ENCODE data around the gene P2RX5.

Gene P2RX5, protein sequence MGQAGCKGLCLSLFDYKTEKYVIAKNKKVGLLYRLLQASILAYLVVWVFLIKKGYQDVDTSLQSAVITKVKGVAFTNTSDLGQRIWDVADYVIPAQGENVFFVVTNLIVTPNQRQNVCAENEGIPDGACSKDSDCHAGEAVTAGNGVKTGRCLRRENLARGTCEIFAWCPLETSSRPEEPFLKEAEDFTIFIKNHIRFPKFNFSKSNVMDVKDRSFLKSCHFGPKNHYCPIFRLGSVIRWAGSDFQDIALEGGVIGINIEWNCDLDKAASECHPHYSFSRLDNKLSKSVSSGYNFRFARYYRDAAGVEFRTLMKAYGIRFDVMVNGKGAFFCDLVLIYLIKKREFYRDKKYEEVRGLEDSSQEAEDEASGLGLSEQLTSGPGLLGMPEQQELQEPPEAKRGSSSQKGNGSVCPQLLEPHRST

GRCh38 chr17:3695723-3696411, at the start of gene P2RX5:
Gene P2RX5 (minus strand): TSS chr17:3696155. CDS start chr17:3696005, 150 bp downstream.
- H3K27ac ChIP-seq (ENCODE audit: low read depth, low read length) = peak within 1 kb of the TSS; percentile 68

GRCh38 chr17:3745071-3745470, 49.1 kb upstream of the P2RX5 start:
- Histone ChIP-seq H4K20me1 (ENCODE audit: low read depth, low read length) (no peaks in the 10 kb centered on the region), H2AFZ (ENCODE audit: low read depth, low read length, severe bottlenecking) (no peak overlapping the region), H3K4me2 (ENCODE audit: low read depth, low read length, poor library complexity, severe bottlenecking) (no peak overlapping the region), H3K9me2 (replicated peaks; ENCODE audit: insufficient read depth, low read length) (no peaks in the 10 kb centered on the region), H3K27me3 (ENCODE audit: low read length) (no peaks in the 10 kb centered on the region), H3K27ac (ENCODE audit: low read depth, low read length) (no peak overlapping the region), H3K36me3 (ENCODE audit: low read length) (no peaks in the 10 kb centered on the region), H3K4me3 (ENCODE audit: insufficient read depth, low read length, poor library complexity, severe bottlenecking) (no peak overlapping the region), H3K9ac (ENCODE audit: low read length) (no peak overlapping the region), H3K79me2 (ENCODE audit: insufficient read depth, low read length) (no peaks in the 10 kb centered on the region), H3F3A (ENCODE audit: insufficient read depth) (no peaks in the 10 kb centered on the region), H3K9me3 (ENCODE audit: insufficient read depth, low read length) (no peaks in the 10 kb centered on the region)
- no peak for TF ChIP-seq EZH2phosphoT487 (conservative IDR thresholded peaks at IDR 0.05; ENCODE audit: low read length)
- TF ChIP-seq, protein P1, sequence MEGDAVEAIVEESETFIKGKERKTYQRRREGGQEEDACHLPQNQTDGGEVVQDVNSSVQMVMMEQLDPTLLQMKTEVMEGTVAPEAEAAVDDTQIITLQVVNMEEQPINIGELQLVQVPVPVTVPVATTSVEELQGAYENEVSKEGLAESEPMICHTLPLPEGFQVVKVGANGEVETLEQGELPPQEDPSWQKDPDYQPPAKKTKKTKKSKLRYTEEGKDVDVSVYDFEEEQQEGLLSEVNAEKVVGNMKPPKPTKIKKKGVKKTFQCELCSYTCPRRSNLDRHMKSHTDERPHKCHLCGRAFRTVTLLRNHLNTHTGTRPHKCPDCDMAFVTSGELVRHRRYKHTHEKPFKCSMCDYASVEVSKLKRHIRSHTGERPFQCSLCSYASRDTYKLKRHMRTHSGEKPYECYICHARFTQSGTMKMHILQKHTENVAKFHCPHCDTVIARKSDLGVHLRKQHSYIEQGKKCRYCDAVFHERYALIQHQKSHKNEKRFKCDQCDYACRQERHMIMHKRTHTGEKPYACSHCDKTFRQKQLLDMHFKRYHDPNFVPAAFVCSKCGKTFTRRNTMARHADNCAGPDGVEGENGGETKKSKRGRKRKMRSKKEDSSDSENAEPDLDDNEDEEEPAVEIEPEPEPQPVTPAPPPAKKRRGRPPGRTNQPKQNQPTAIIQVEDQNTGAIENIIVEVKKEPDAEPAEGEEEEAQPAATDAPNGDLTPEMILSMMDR (IDR thresholded peaks at IDR 0.05; ENCODE audit: insufficient read depth, low read length, poor library complexity, severe bottlenecking) = no peak

More at GRCh38 chr17:3695723-3696411, at the start of gene P2RX5:
- Histone ChIP-seq H3K4me2 (ENCODE audit: low read depth, low read length, poor library complexity, severe bottlenecking) (peak within 1 kb of the TSS; percentile 91), H3K27me3 (ENCODE audit: low read length) (no peaks in the 10 kb centered on the region), H3K4me3 (ENCODE audit: insufficient read depth, low read length, poor library complexity, severe bottlenecking) (peak within 1 kb of the TSS; percentile 81), H3K79me2 (ENCODE audit: insufficient read depth, low read length) (peaks cover 32% of the 10 kb centered on the region), H3K9me3 (ENCODE audit: insufficient read depth, low read length) (no peaks in the 10 kb centered on the region), H4K20me1 (ENCODE audit: low read depth, low read length) (no peaks in the 10 kb centered on the region), H3K9me2 (replicated peaks; ENCODE audit: insufficient read depth, low read length) (no peaks in the 10 kb centered on the region), H3F3A (ENCODE audit: insufficient read depth) (peaks cover 13% of the 10 kb centered on the region), H2AFZ (ENCODE audit: low read depth, low read length, severe bottlenecking) (peak within 1 kb of the TSS; percentile 58), H3K9ac (ENCODE audit: low read length) (peak within 1 kb of the TSS; percentile 73), H3K36me3 (ENCODE audit: low read length) (no peaks in the 10 kb centered on the region)
- TF ChIP-seq, protein P1 (IDR thresholded peaks at IDR 0.05; ENCODE audit: insufficient read depth, low read length, poor library complexity, severe bottlenecking) = no peak

GRCh38 chr17:3744014-3744413, 48.1 kb upstream of the P2RX5 start:
- Histone ChIP-seq H3K4me3 (ENCODE audit: insufficient read depth, low read length, poor library complexity, severe bottlenecking) (no peak overlapping the region), H4K20me1 (ENCODE audit: low read depth, low read length) (no peaks in the 10 kb centered on the region), H3K27me3 (ENCODE audit: low read length) (no peaks in the 10 kb centered on the region), H3K27ac (ENCODE audit: low read depth, low read length) (no peak overlapping the region), H3K9me3 (ENCODE audit: insufficient read depth, low read length) (no peaks in the 10 kb centered on the region), H3F3A (ENCODE audit: insufficient read depth) (no peaks in the 10 kb centered on the region), H3K36me3 (ENCODE audit: low read length) (no peaks in the 10 kb centered on the region), H2AFZ (ENCODE audit: low read depth, low read length, severe bottlenecking) (no peak overlapping the region), H3K9ac (ENCODE audit: low read length) (no peak overlapping the region), H3K79me2 (ENCODE audit: insufficient read depth, low read length) (no peaks in the 10 kb centered on the region), H3K4me2 (ENCODE audit: low read depth, low read length, poor library complexity, severe bottlenecking) (no peak overlapping the region), H3K9me2 (replicated peaks; ENCODE audit: insufficient read depth, low read length) (no peaks in the 10 kb centered on the region)
- no peak for TF ChIP-seq EZH2phosphoT487 (conservative IDR thresholded peaks at IDR 0.05; ENCODE audit: low read length)
- TF ChIP-seq, protein P1 (IDR thresholded peaks at IDR 0.05; ENCODE audit: insufficient read depth, low read length, poor library complexity, severe bottlenecking) = no peak
